Keratinocyte (primary cell): ENCODE results near the gene CCNYL1.

Experiments used
- CTCF ChIP-seq, 3 experiments: IDR thresholded peaks in 1 of 3; conservative IDR thresholded peaks in 1 of 3; optimal IDR thresholded peaks in 1 of 3; 2 replicates in 2 of 3; 3 replicates in 1 of 3; pipeline versions ENCODE3 to v1.5.1; 2011; ENCODE audit warnings: low read length in 3 of 3, mild to moderate bottlenecking in 3 of 3, moderate library complexity in 2 of 3, control low read depth in 1 of 3, inconsistent platforms in 1 of 3; ENCODE audit not compliant: insufficient read depth in 2 of 3; ENCODE audit errors: extremely low read depth in 1 of 3
- EZH2 ChIP-seq: IDR thresholded peaks from one replicate; pipeline ENCODE4 v1.6.1; 2012; ENCODE audit warnings: inconsistent platforms, mild to moderate bottlenecking, low read length, moderate library complexity

GRCh38 chr2:207772844-207773205 is 61.4 kb downstream of the CCNYL1 start:
- TF ChIP-seq CTCF (optimal IDR thresholded peaks at IDR 0.05 in 1 of 3, IDR thresholded peaks at IDR 0.05 in 1 of 3, conservative IDR thresholded peaks at IDR 0.05 in 1 of 3; ENCODE audit: extremely low read depth in 1 of 3, insufficient read depth in 2 of 3, low read length in 3 of 3) (no peak), EZH2 (no peak)
